SK-N-SH (cell line): ENCODE data around the gene GLMP. TPM values are rescaled to one million over a fixed set of nuclear protein-coding genes. Genes with fewer than 3 reads are reported as not detected.

Experiments used
- CTCF ChIA-PET: fragments of 300-600, 350-600 bp; formaldehyde crosslinking; extraction: SDS; loops from one replicate; lab custom pipeline; 2021; lab: Yijun Ruan, JAX
- POLR2A ChIA-PET: fragments of 350-600 bp; sonication (Branson Sonifier 250); formaldehyde crosslinking; extraction: SDS; loops from one replicate; lab custom pipeline; 2020; ENCODE audit warnings: antibody characterized with exemption, inconsistent platforms; lab: Yijun Ruan, JAX
- DNase-seq: peaks from one replicate; pipeline ENCODE4 v3.0.0; 2012
- H2AFZ ChIP-seq: fragments of 200-600 bp; sonication (generic); 2 replicates; pipeline ENCODE4 v1.8.1; 2016; ENCODE audit warnings: antibody characterized with exemption, mild to moderate bottlenecking, low read depth
- H3F3A ChIP-seq: fragments of 200-600 bp; sonication (generic); replicated peaks from 2 replicates; pipeline ENCODE3; 2016; ENCODE audit warnings: antibody characterized with exemption, mild to moderate bottlenecking; ENCODE audit not compliant: insufficient read depth
- H3K27ac ChIP-seq, 2 experiments: fragments of 200-500 bp in 1 of 2; fragments of 200-600 bp in 1 of 2; sonication (Bioruptor generic) in 1 of 2; sonication (generic), shearing (Covaris generic) in 1 of 2; 2 replicates each; pipeline versions ENCODE4 v1.5.1 to v1.6.1; 2014 to 2016; ENCODE audit warnings: low read depth in 2 of 2, inconsistent platforms in 1 of 2, low read length in 1 of 2, mild to moderate bottlenecking in 1 of 2, mixed read lengths in 1 of 2
- H3K27me3 ChIP-seq: fragments of 200-600 bp; sonication (generic), shearing (Covaris generic); 2 replicates; pipeline ENCODE4 v1.6.1; 2016; ENCODE audit warnings: mixed run types; ENCODE audit not compliant: insufficient read depth
- H3K36me3 ChIP-seq, 2 experiments: fragments of 200-500 bp in 1 of 2; fragments of 200-600 bp in 1 of 2; sonication (Bioruptor generic) in 1 of 2; sonication (generic) in 1 of 2; replicated peaks in 1 of 2; 2 replicates each; pipeline versions ENCODE3 to v1.5.1; 2014 to 2016; ENCODE audit warnings: low read length in 1 of 2, mild to moderate bottlenecking in 1 of 2; ENCODE audit not compliant: insufficient read depth in 2 of 2, control insufficient read depth in 1 of 2
- H3K4me1 ChIP-seq, 2 experiments: fragments of 200-500 bp in 1 of 2; fragments of 200-600 bp in 1 of 2; sonication (Bioruptor generic) in 1 of 2; sonication (generic), shearing (Covaris generic) in 1 of 2; 2 replicates each; pipeline versions ENCODE4 v1.5.1 to v1.6.1; 2014 to 2016; ENCODE audit warnings: low read depth in 1 of 2, low read length in 1 of 2, mixed run types in 1 of 2; ENCODE audit not compliant: insufficient read depth in 2 of 2, control insufficient read depth in 1 of 2
- H3K4me2 ChIP-seq: fragments of 200-600 bp; sonication (generic), shearing (Covaris generic); 2 replicates; pipeline ENCODE4 v1.6.1; 2017; ENCODE audit warnings: mixed run types
- H3K4me3 ChIP-seq, 2 experiments: fragments of 200-500 bp in 1 of 2; fragments of 200-600 bp in 1 of 2; sonication (Bioruptor generic) in 1 of 2; sonication (generic), shearing (Covaris generic) in 1 of 2; 2 replicates each; pipeline versions ENCODE4 v1.5.1 to v1.8.1; 2014 to 2016; ENCODE audit warnings: low read depth in 2 of 2, inconsistent platforms in 1 of 2, low read length in 1 of 2, mild to moderate bottlenecking in 1 of 2, mixed read lengths in 1 of 2, moderate library complexity in 1 of 2
- H3K79me2 ChIP-seq: fragments of 200-600 bp; sonication (generic); 2 replicates; pipeline ENCODE4 v1.8.1; 2017; ENCODE audit warnings: mild to moderate bottlenecking; ENCODE audit not compliant: insufficient read depth
- H3K9ac ChIP-seq: fragments of 200-600 bp; sonication (generic); 2 replicates; pipeline ENCODE4 v1.6.1; 2017; ENCODE audit warnings: mixed run types
- H3K9me2 ChIP-seq: fragments of 200-600 bp; sonication (generic); 2 replicates; pipeline ENCODE4 v1.6.1; 2017; ENCODE audit warnings: mixed run types
- H3K9me3 ChIP-seq: fragments of 200-600 bp; sonication (generic); 2 replicates; pipeline ENCODE4 v1.6.1; 2017; ENCODE audit warnings: mixed run types, mild to moderate bottlenecking, moderate library complexity
- H4K20me1 ChIP-seq: fragments of 200-600 bp; sonication (generic); 2 replicates; pipeline ENCODE4 v1.6.1; 2017; ENCODE audit warnings: mild to moderate bottlenecking, mixed run types; ENCODE audit not compliant: insufficient read depth
- TAF1 ChIP-seq: IDR thresholded peaks from 2 replicates; pipeline ENCODE4 v1.6.1; 2012; ENCODE audit warnings: low read depth, mild to moderate bottlenecking, low read length, moderate library complexity, borderline replicate concordance
- WGBS: methylation state at CpG from one replicate; pipeline ENCODE4 v1.1.6; 2017; ENCODE audit warnings: low lambda C conversion rate; 5-methylcytosine and 5-hydroxymethylcytosine counted together
- polyA plus RNA-seq, 3 experiments: library from polyadenylated mRNA; depleted of rRNA; stranded (reverse); fragments of >200 nt; gene quantifications; 2 replicates each; pipeline ENCODE4 v1.2.3, GENCODE V29; 2012

Gene GLMP
- polyA plus RNA-seq, 1 of the 3 experiments (the other 2 are of a cell fraction), result 41.7 TPM

DNA sequence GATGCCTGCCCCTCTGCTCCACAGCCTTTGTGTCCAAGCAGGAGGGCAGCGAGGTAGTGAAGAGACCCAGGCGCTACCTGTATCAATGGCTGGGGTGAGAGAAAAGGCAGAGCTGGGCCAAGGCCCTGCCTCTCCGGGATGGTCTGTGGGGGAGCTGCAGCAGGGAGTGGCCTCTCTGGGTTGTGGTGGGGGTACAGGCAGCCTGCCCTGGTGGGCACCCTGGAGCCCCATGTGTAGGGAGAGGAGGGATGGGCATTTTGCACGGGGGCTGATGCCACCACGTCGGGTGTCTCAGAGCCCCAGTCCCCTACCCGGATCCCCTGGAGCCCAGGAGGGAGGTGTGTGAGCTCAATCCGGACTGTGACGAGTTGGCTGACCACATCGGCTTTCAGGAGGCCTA, 52.7 kb downstream of the GLMP start:
- Histone ChIP-seq H3K36me3 (peaks cover 3 to 6% of the 10 kb centered on the region in 2 experiments), H3K27ac (peak overlapping the region in 1 of 2 experiments; percentile 62; a peak in 1 of 4 replicates), H3K9me2 (no peaks in the 10 kb centered on the region), H3K9ac (no peak overlapping the region), H3K4me1 (peaks cover 7 to 32% of the 10 kb centered on the region in 2 experiments; a peak in 2 of 4 replicates), H4K20me1 (no peaks in the 10 kb centered on the region), H3F3A (no peaks in the 10 kb centered on the region), H3K79me2 (no peaks in the 10 kb centered on the region), H3K9me3 (no peaks in the 10 kb centered on the region), H2AFZ (no peak overlapping the region), H3K27me3 (no peaks in the 10 kb centered on the region), H3K4me2 (no peak overlapping the region), H3K4me3 (no peak overlapping the region)
- CTCF ChIA-PET, result interaction anchor here (1.6 to 1.8 kb wide), 2 partner anchors 17 kb away, joined by 6 to 9 read pairs; no protein-coding TSS in a partner anchor
- no peak for TF ChIP-seq TAF1
- no peak for DNase-seq
- POLR2A ChIA-PET, result interaction anchor here (0.6 kb wide), 1 partner anchor 172 kb away, joined by 3 read pairs; no protein-coding TSS in a partner anchor
- 70% methylated on average over 2 of the region's 10 CpGs for WGBS

Other genes with a start within 250 kb of the GLMP start
- gene UBQLN4, start 241.9 kb downstream of the GLMP start, polyA plus RNA-seq (2012; rRNA removed), result 37.0 and 45.6 TPM in 2 replicates
- gene LAMTOR2, start 240.9 kb downstream of the GLMP start, polyA plus RNA-seq (2012; rRNA removed), result 184 and 230 TPM in 2 replicates
- gene RAB25, start 234.5 kb downstream of the GLMP start, polyA plus RNA-seq (2012; rRNA removed), result not detected in 2 replicates
- 15.1 and 16.2 TPM in 2 replicates for gene MEX3A, start 213.2 kb downstream of the GLMP start, polyA plus RNA-seq (2012; rRNA removed)
- 726 and 983 TPM in 2 replicates for gene LMNA, start 181.0 kb downstream of the GLMP start, polyA plus RNA-seq (2012; rRNA removed)
- gene SEMA4A, start 142.1 kb downstream of the GLMP start, polyA plus RNA-seq (2012; rRNA removed), result 1.3 and 2.3 TPM in 2 replicates
- gene SLC25A44, start 101.6 kb downstream of the GLMP start, polyA plus RNA-seq (2012; rRNA removed), result 28.5 and 40.2 TPM in 2 replicates
- 72.5 and 89.5 TPM in 2 replicates for gene PMF1, start 82.7 kb downstream of the GLMP start, polyA plus RNA-seq (2012; rRNA removed)
- 0.96 and 1.1 TPM in 2 replicates for gene BGLAP, start 53.5 kb downstream of the GLMP start, polyA plus RNA-seq (2012; rRNA removed)
- 2.4 and 3.5 TPM in 2 replicates for gene PAQR6, start 47.6 kb downstream of the GLMP start, polyA plus RNA-seq (2012; rRNA removed)
- 21.3 and 28.2 TPM in 2 replicates for gene SMG5, start 12.9 kb downstream of the GLMP start, polyA plus RNA-seq (2012; rRNA removed)
- gene TMEM79, start 11.4 kb downstream of the GLMP start, polyA plus RNA-seq (2012; rRNA removed), result 4.2 and 4.5 TPM in 2 replicates
- not detected in 2 replicates for gene VHLL, start 3.6 kb upstream of the GLMP start, polyA plus RNA-seq (2012; rRNA removed)
- 295 and 359 TPM in 2 replicates for gene CCT3, start 42.6 kb upstream of the GLMP start, polyA plus RNA-seq (2012; rRNA removed)
- 1.5 TPM in 2 replicates for gene TSACC, start 42.8 kb upstream of the GLMP start, polyA plus RNA-seq (2012; rRNA removed)
- gene RHBG, start 73.5 kb upstream of the GLMP start, polyA plus RNA-seq (2012; rRNA removed), result 0.18 TPM in 1 of 2 replicates, not detected in the other
- 14.3 and 16.0 TPM in 2 replicates for gene MEF2D, start 205.1 kb upstream of the GLMP start, polyA plus RNA-seq (2012; rRNA removed)